Measurements from ENCODE around the gene CAB39L.

Gene CAB39L

DNA sequence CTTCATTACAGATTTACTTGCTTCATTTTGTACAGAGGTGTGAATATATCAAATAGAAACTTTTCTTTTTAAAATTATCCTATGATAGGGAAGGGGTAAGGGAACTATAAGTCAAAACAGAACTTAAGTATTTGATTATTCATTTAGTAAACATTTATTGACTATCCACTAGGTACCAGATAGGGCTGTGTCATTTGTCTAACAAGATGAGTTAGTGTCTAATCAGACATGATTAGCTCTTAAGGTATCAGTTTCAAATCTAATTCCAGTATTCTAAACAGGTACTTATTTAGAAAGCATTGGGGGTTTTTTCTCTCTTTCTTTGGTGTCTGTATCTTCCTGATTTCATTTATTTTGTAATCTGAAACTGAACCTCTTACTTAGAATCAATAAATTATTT is 164.0 kb downstream of the CAB39L start:
- TF ChIP-seq NFIC (IDR thresholded peaks at IDR 0.05) (no peak), RAD21 (IDR thresholded peaks at IDR 0.05; ENCODE audit: low read depth) (no peak), CREB1 (IDR thresholded peaks at IDR 0.05; ENCODE audit: low read depth) (no peak), EGR1 (IDR thresholded peaks at IDR 0.05) (no peak), YY1 (IDR thresholded peaks at IDR 0.05; ENCODE audit: low read depth) (no peak), TEAD4 (IDR thresholded peaks at IDR 0.05) (no peak), ZBTB7A (IDR thresholded peaks at IDR 0.05; ENCODE audit: low read depth) (no peak)
- TF ChIP-seq, protein P1, sequence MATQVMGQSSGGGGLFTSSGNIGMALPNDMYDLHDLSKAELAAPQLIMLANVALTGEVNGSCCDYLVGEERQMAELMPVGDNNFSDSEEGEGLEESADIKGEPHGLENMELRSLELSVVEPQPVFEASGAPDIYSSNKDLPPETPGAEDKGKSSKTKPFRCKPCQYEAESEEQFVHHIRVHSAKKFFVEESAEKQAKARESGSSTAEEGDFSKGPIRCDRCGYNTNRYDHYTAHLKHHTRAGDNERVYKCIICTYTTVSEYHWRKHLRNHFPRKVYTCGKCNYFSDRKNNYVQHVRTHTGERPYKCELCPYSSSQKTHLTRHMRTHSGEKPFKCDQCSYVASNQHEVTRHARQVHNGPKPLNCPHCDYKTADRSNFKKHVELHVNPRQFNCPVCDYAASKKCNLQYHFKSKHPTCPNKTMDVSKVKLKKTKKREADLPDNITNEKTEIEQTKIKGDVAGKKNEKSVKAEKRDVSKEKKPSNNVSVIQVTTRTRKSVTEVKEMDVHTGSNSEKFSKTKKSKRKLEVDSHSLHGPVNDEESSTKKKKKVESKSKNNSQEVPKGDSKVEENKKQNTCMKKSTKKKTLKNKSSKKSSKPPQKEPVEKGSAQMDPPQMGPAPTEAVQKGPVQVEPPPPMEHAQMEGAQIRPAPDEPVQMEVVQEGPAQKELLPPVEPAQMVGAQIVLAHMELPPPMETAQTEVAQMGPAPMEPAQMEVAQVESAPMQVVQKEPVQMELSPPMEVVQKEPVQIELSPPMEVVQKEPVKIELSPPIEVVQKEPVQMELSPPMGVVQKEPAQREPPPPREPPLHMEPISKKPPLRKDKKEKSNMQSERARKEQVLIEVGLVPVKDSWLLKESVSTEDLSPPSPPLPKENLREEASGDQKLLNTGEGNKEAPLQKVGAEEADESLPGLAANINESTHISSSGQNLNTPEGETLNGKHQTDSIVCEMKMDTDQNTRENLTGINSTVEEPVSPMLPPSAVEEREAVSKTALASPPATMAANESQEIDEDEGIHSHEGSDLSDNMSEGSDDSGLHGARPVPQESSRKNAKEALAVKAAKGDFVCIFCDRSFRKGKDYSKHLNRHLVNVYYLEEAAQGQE (IDR thresholded peaks at IDR 0.05; ENCODE audit: low read depth) = no peak

- TF ChIP-seq CREB1 (IDR thresholded peaks at IDR 0.05; ENCODE audit: low read depth) (no peak), YY1 (IDR thresholded peaks at IDR 0.05; ENCODE audit: low read depth) (no peak)
These were observed 164.8 kb downstream of the CAB39L start for GRCh38 chr13:49279112-49279511.

GRCh38 chr13:49278211-49278610 is 165.7 kb downstream of the CAB39L start:
- no peak for TF ChIP-seq FOXM1 (IDR thresholded peaks at IDR 0.05; ENCODE audit: borderline replicate concordance, low read depth)
- no peak for TF ChIP-seq EGR1 (IDR thresholded peaks at IDR 0.05)
- no peak for TF ChIP-seq RAD21 (IDR thresholded peaks at IDR 0.05; ENCODE audit: low read depth)
- no peak for TF ChIP-seq NFIC (IDR thresholded peaks at IDR 0.05)
- no peak for TF ChIP-seq TEAD4 (IDR thresholded peaks at IDR 0.05)
- TF ChIP-seq TCF12 (IDR thresholded peaks at IDR 0.05; ENCODE audit: low read depth) = no peak
- no peak for TF ChIP-seq EP300 (IDR thresholded peaks at IDR 0.05; ENCODE audit: borderline replicate concordance)
- TF ChIP-seq YY1 (IDR thresholded peaks at IDR 0.05; ENCODE audit: low read depth) = no peak
- TF ChIP-seq, protein P1 (IDR thresholded peaks at IDR 0.05; ENCODE audit: low read depth) = no peak
- TF ChIP-seq, protein P2, sequence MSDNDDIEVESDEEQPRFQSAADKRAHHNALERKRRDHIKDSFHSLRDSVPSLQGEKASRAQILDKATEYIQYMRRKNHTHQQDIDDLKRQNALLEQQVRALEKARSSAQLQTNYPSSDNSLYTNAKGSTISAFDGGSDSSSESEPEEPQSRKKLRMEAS (IDR thresholded peaks at IDR 0.05) = no peak
- no peak for TF ChIP-seq CREB1 (IDR thresholded peaks at IDR 0.05; ENCODE audit: low read depth)

GRCh38 chr13:49272296-49272695 is 171.6 kb downstream of the CAB39L start:
- TF ChIP-seq USF1 (IDR thresholded peaks at IDR 0.05) (no peak), EP300 (IDR thresholded peaks at IDR 0.05; ENCODE audit: borderline replicate concordance) (no peak), TEAD4 (IDR thresholded peaks at IDR 0.05) (no peak), ZBTB7A (IDR thresholded peaks at IDR 0.05; ENCODE audit: low read depth) (no peak), RAD21 (IDR thresholded peaks at IDR 0.05; ENCODE audit: low read depth) (no peak), EGR1 (IDR thresholded peaks at IDR 0.05) (no peak), NFIC (IDR thresholded peaks at IDR 0.05) (no peak), TAF1 (IDR thresholded peaks at IDR 0.05; ENCODE audit: low read depth) (no peak), CREB1 (IDR thresholded peaks at IDR 0.05; ENCODE audit: low read depth) (no peak), FOXM1 (IDR thresholded peaks at IDR 0.05; ENCODE audit: borderline replicate concordance, low read depth) (no peak), CEBPB (IDR thresholded peaks at IDR 0.05) (no peak), TCF12 (IDR thresholded peaks at IDR 0.05; ENCODE audit: low read depth) (no peak), YY1 (IDR thresholded peaks at IDR 0.05; ENCODE audit: low read depth) (no peak)
- TF ChIP-seq, protein P1 (IDR thresholded peaks at IDR 0.05; ENCODE audit: low read depth) = no peak
- TF ChIP-seq, protein P2 (IDR thresholded peaks at IDR 0.05) = no peak

GRCh38 chr13:49271264-49271663 is 172.6 kb downstream of the CAB39L start:
- no peak for TF ChIP-seq USF1 (IDR thresholded peaks at IDR 0.05)
- no peak for TF ChIP-seq NFIC (IDR thresholded peaks at IDR 0.05)
- TF ChIP-seq, protein P2 (IDR thresholded peaks at IDR 0.05) = no peak
- no peak for TF ChIP-seq FOXM1 (IDR thresholded peaks at IDR 0.05; ENCODE audit: borderline replicate concordance, low read depth)
- TF ChIP-seq EP300 (IDR thresholded peaks at IDR 0.05; ENCODE audit: borderline replicate concordance) = no peak
- no peak for TF ChIP-seq RAD21 (IDR thresholded peaks at IDR 0.05; ENCODE audit: low read depth)
- no peak for TF ChIP-seq YY1 (IDR thresholded peaks at IDR 0.05; ENCODE audit: low read depth)
- no peak for TF ChIP-seq TAF1 (IDR thresholded peaks at IDR 0.05; ENCODE audit: low read depth)
- no peak for TF ChIP-seq TCF12 (IDR thresholded peaks at IDR 0.05; ENCODE audit: low read depth)
- TF ChIP-seq ZBTB7A (IDR thresholded peaks at IDR 0.05; ENCODE audit: low read depth) = no peak
- no peak for TF ChIP-seq TEAD4 (IDR thresholded peaks at IDR 0.05)
- no peak for TF ChIP-seq CREB1 (IDR thresholded peaks at IDR 0.05; ENCODE audit: low read depth)
- TF ChIP-seq, protein P1 (IDR thresholded peaks at IDR 0.05; ENCODE audit: low read depth) = no peak

All from Ishikawa (cell line).